ENCODE results near the gene ANKDD1B. TPM values are rescaled to one million over a fixed set of nuclear protein-coding genes. Genes with fewer than 3 reads are reported as not detected.
A peak's percentile ranks its signal among the peaks of the same experiment; 100 is the strongest.
"Not testable (repeated sequence)": the region's sequence is repeated elsewhere in the genome, so short reads cannot be mapped to it uniquely, and the experiment has no call there.

The ANKDD1B gene
- total and polyA plus RNA-seq, 9 of the 15 experiments (the other 6 are each of a cell fraction or from before 2014, with no cell fraction given): 0.04 to 0.29 (median 0.18) TPM; not detected in 1

DNA sequence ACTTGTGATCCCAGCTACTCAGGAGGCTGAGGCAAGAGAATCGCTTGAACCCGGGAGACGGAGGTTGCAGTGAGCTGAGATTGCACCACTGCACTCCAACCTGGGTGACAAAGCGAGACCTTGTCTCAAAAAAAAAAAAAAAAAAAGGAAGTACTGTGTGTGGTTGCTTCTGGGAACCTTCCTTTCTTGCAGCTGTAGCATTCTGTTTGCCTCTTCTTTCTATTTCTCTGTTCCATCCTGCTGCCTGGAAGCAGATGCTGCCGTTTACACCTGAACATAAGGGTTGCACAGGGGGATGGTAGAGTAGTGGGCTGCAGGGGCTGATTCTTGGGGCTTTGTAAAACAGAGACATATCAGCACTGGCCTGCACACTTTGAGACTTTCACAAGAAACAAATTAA lies 3.9 kb upstream of the ANKDD1B start:
- H3K9me1 ChIP-seq (ENCODE audit: control insufficient read depth, insufficient read depth, low read length); H3K79me2 ChIP-seq (ENCODE audit: control insufficient read depth, insufficient read depth, low read length); H3K36me3 ChIP-seq (ENCODE audit: control insufficient read depth, insufficient read depth, low read length); H3K27me3 ChIP-seq (ENCODE audit: control insufficient read depth in 2 of 2, insufficient read depth in 2 of 2, low read length in 2 of 2); ATAC-seq; intact Hi-C loops (cut with micrococcal nuclease); H3K9ac ChIP-seq (ENCODE audit: insufficient read depth in 1 of 2, low read depth in 2 of 2, low read length in 2 of 2); CTCF ChIA-PET (ENCODE audit: low intra/inter-chr PET ratio); FAIRE-seq; H3K4me2 ChIP-seq (ENCODE audit: insufficient read depth, low read length); BruUV-seq (replicated peaks); H3K9me3 ChIP-seq (replicated peaks; ENCODE audit: control insufficient read depth, insufficient read depth, low read depth, low read length); H3K27ac ChIP-seq (ENCODE audit: extremely low read depth, low read depth, low read length); H2AFZ ChIP-seq (ENCODE audit: low read depth, low read length); H4K20me1 ChIP-seq (replicated peaks; ENCODE audit: control insufficient read depth, insufficient read depth, low read length); H3K4me3 ChIP-seq; DNase-seq (ENCODE audit: extremely low read depth in 1 of 4, low spot score in 3 of 4); in situ Hi-C loops (cut with MboI): not testable (repeated sequence)
- POLR2A ChIA-PET: interaction anchor here (1.5 kb wide), 1 partner anchor 9 kb away, joined by 7 read pairs; no protein-coding TSS in a partner anchor
- peaks cover 15 to 16% of the 10 kb centered on the region in 2 experiments; a peak in 4 of 5 replicates for H3K4me1 ChIP-seq (replicated peaks in 1 of 2; ENCODE audit: control insufficient read depth in 2 of 2, insufficient read depth in 2 of 2, low read length in 2 of 2)
- TF ChIP-seq ZNF384 (IDR thresholded peaks at IDR 0.05; ENCODE audit: low read depth, low read length): 0 out of 2 replicates have a peak, but pooled peaks have one; percentile 16
- WGBS (ENCODE audit: insufficient coverage, low coverage, missing lambda C conversion rate): 89% methylated on average over 4 of the region's 5 CpGs

DNA sequence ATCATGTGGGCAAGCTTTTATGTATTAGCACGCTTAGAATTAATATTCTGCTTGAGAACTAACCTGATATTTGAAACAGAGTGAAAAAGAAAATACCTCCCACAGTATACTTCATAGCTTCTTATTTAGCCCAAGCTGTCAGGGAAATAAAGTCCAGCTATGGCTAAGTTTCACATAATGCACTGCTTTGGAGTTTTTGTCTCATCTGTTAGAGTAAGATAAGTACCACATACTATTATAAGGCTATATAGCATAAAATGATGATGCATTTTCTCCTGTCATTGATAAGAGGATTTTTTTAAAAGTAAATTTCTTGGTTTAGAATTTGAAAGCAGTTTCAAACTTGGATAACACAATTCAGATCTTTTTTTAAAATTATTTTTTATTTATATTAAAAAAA lies 2.4 kb upstream of the ANKDD1B start:
- POLR2A ChIA-PET: interaction anchor here (0.9 to 1.1 kb wide), 2 partner anchors 51 to 60 kb away, joined by 3 read pairs; no protein-coding TSS in a partner anchor
- Histone ChIP-seq H3K9me3 (replicated peaks; ENCODE audit: control insufficient read depth, insufficient read depth, low read depth, low read length) (no peaks in the 10 kb centered on the region), H3K79me2 (ENCODE audit: control insufficient read depth, insufficient read depth, low read length) (no peaks in the 10 kb centered on the region), H4K20me1 (replicated peaks; ENCODE audit: control insufficient read depth, insufficient read depth, low read length) (no peaks in the 10 kb centered on the region), H3K4me2 (ENCODE audit: insufficient read depth, low read length) (no peak overlapping the region), H3K27ac (ENCODE audit: extremely low read depth, low read depth, low read length) (no peak overlapping the region), H3K9me1 (ENCODE audit: control insufficient read depth, insufficient read depth, low read length) (no peaks in the 10 kb centered on the region), H3K4me1 (replicated peaks in 1 of 2; ENCODE audit: control insufficient read depth in 2 of 2, insufficient read depth in 2 of 2, low read length in 2 of 2) (peaks cover 10 to 16% of the 10 kb centered on the region in 2 experiments; a peak in 4 of 5 replicates), H3K4me3 (no peak overlapping the region), H3K9ac (ENCODE audit: insufficient read depth in 1 of 2, low read depth in 2 of 2, low read length in 2 of 2) (no peak overlapping the region), H3K36me3 (ENCODE audit: control insufficient read depth, insufficient read depth, low read length) (peaks cover under 1% of the 10 kb centered on the region; the same call in 1 of the 3 replicates), H3K27me3 (ENCODE audit: control insufficient read depth in 2 of 2, insufficient read depth in 2 of 2, low read length in 2 of 2) (no peaks in the 10 kb centered on the region), H2AFZ (ENCODE audit: low read depth, low read length) (no peak overlapping the region)
- 71% methylated on average over 1 of the region's 1 CpG for WGBS (ENCODE audit: insufficient coverage, low coverage, missing lambda C conversion rate)
- DNase-seq (ENCODE audit: extremely low read depth in 1 of 4, low spot score in 3 of 4) (peak in 2 of 4 experiments; percentile 28 to 38), FAIRE-seq (no peak), ATAC-seq (no peak)
- in situ Hi-C loops (cut with MboI): no loop called here
- CTCF ChIA-PET (ENCODE audit: low intra/inter-chr PET ratio): no interaction called here
- BruUV-seq (replicated peaks): no TSS peak
- intact Hi-C loops (cut with micrococcal nuclease): no loop called here
- TF ChIP-seq MEIS2 (IDR thresholded peaks at IDR 0.05; ENCODE audit: partially characterized antibody): peak; percentile 33
- TF ChIP-seq, protein P1, sequence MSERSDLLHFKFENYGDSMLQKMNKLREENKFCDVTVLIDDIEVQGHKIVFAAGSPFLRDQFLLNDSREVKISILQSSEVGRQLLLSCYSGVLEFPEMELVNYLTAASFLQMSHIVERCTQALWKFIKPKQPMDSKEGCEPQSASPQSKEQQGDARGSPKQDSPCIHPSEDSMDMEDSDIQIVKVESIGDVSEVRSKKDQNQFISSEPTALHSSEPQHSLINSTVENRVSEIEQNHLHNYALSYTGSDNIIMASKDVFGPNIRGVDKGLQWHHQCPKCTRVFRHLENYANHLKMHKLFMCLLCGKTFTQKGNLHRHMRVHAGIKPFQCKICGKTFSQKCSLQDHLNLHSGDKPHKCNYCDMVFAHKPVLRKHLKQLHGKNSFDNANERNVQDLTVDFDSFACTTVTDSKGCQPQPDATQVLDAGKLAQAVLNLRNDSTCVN (CRISPR knock-in tag; IDR thresholded peaks at IDR 0.05): no peak
- TF ChIP-seq EP300 (IDR thresholded peaks at IDR 0.05; ENCODE audit: low read length): 0 out of 2 replicates have a peak, but pooled peaks have one; percentile 24
- TF ChIP-seq RFX7 (CRISPR knock-in tag; IDR thresholded peaks at IDR 0.05): no peak
- TF ChIP-seq EZH2 (IDR thresholded peaks at IDR 0.05; ENCODE audit: borderline replicate concordance, low read depth, low read length): no peak
- no peak for TF ChIP-seq CREBBP (IDR thresholded peaks at IDR 0.05; ENCODE audit: low read depth, low read length)
- 0 out of 2 replicates have a peak, but pooled peaks have one; percentile 10 for TF ChIP-seq TEAD4 (IDR thresholded peaks at IDR 0.05; ENCODE audit: low read length)
- no peak for TF ChIP-seq TEAD4 (CRISPR knock-in tag; IDR thresholded peaks at IDR 0.05; ENCODE audit: borderline replicate concordance)
- TF ChIP-seq NRF1 (conservative IDR thresholded peaks at IDR 0.05 in 1 of 2, IDR thresholded peaks at IDR 0.05 in 1 of 2): no peak
- no peak for TF ChIP-seq BDP1 (IDR thresholded peaks at IDR 0.05; ENCODE audit: insufficient read depth, insufficient read length)

Measured in K562 (cell line).